HG03521 (cell line): ENCODE results near the gene APOBEC3G.
"Not testable (repeated sequence)": the region's sequence is repeated elsewhere in the genome, so short reads cannot be mapped to it uniquely, and the experiment has no call there.

Experiments
- ATAC-seq: cut with Tn5 transposase; IDR thresholded peaks from one replicate; pipeline ENCODE4 v1.9.1; 2021; ENCODE audit warnings: mild to moderate bottlenecking, moderate library complexity; ENCODE audit not compliant: unreplicated experiment

APOBEC3G gene

GRCh38 chr22:39066442-39067276 lies 10.4 kb upstream of the APOBEC3G start:
- ATAC-seq, result not testable (repeated sequence)

- no peak for ATAC-seq
Observed at GRCh38 chr22:39068033-39068785, 8.9 kb upstream of the APOBEC3G start.

DNA sequence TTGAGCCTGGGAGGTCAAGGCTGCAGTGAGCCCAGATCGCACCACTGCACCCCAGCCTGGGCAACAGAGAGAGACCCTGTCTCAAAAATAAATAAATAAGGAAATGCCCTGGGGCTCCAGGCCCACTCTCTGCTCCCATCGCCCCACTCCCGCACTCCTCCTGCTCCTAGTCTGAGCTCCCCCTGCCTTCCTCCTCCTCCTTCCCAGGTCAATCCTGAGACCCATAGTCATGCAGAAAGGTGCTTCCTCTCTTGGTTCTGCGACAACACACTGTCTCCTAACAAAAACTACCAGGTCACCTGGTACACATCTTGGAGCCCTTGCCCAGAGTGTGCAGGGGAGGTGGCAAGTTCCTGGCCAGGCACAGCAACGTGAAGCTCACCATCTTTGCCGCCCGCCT lies 6.9 kb upstream of the APOBEC3G start:
- ATAC-seq, result no peak

GRCh38 chr22:39072581-39072981 lies 4.5 kb upstream of the APOBEC3G start:
- not testable (repeated sequence) for ATAC-seq

DNA sequence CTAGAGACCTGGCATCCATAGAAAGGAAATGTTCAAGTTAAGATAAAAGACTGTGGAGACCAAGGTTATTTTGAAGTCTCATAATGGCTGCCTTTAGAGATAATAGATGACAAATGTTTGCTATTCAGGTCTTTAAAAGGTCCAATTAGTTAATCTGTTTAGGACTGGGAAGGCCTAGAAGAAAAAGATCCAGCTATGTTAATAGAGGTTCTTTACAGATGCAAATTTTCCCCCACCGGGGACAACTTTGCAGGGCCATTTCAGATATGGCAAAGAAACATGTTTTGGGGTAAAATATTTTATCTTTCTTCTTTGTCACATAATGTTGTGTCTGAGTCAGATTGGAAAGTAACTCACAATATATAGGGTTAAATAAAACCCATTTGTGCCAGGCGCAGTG lies 3.1 kb upstream of the APOBEC3G start:
- ATAC-seq, result no peak

- ATAC-seq, result not testable (repeated sequence)
Observed at GRCh38 chr22:39076155-39077025, 685 bp upstream of the APOBEC3G start.

DNA sequence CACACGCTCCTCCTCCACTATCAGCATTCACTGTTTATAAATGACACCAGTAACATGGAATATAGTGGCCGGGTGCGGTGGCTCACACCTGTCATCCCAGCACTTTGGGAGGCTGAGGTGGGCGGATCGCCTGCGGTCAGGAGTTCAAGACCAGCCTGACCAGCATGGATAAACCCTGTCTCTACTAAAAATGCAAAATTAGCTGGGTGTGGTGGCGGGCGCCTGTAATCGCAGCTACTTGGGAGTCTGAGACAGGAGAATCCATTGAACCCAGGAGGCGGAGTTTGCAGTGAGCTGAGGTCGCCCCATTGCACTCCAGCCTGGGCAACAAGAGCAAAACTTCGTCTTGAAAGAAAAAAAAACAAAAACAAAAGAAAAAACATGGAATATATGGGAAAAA lies 837 bp downstream of the APOBEC3G start:
- ATAC-seq, result not testable (repeated sequence)

- no peak for ATAC-seq
Observed at GRCh38 chr22:39078329-39078728, 1.3 kb downstream of the APOBEC3G start.

GRCh38 chr22:39079054-39079637 lies 2.1 kb downstream of the APOBEC3G start:
- not testable (repeated sequence) for ATAC-seq

DNA sequence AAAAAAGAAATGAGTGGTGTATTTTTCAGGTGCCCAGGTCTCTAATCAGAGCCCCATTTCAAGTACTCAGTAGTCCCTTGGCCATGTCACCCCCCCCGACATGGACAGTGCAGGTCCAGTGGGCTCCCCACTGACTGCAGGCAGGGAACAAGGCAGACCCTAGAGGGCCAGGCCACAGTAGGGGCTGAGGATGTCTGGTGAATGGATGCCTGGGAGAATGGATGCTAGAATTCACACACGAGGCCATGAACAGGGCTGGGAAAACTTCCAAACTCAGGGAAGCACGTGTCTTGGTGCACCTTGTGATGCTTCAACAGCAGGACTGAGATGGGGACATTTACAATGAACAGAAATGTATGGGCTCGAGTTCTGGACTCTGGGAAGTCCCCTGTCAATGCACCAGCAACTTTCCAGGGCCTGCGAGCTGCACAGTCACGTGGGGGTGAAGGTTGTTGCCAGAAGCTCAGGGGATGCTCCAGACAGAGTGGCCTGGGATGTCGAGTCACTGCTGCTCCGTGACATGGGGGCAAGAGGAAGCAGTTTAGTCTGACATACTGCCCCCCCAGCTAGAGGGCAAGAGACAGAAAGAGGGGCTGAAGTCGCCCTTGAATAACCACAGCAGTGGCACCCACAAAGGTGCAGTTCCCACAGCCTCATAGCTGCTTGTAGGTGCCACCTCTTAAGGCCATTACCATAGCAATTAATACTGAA lies 3.1 kb downstream of the APOBEC3G start:
- ATAC-seq, result no peak

DNA sequence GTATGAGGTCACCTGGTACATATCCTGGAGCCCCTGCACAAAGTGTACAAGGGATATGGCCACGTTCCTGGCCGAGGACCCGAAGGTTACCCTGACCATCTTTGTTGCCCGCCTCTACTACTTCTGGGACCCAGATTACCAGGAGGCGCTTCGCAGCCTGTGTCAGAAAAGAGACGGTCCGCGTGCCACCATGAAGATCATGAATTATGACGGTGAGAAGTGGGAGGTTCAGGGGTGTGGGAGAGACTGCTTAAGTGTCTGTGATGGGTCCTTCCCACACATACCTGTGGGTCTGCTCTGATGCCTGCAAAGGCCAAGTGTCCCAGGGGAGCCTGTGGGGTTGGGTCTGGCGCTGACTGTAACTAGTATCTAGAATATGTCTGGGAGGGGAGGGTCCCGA lies 3.9 kb downstream of the APOBEC3G start:
- ATAC-seq, result no peak

GRCh38 chr22:39081598-39081997 lies 4.5 kb downstream of the APOBEC3G start:
- no peak for ATAC-seq

DNA sequence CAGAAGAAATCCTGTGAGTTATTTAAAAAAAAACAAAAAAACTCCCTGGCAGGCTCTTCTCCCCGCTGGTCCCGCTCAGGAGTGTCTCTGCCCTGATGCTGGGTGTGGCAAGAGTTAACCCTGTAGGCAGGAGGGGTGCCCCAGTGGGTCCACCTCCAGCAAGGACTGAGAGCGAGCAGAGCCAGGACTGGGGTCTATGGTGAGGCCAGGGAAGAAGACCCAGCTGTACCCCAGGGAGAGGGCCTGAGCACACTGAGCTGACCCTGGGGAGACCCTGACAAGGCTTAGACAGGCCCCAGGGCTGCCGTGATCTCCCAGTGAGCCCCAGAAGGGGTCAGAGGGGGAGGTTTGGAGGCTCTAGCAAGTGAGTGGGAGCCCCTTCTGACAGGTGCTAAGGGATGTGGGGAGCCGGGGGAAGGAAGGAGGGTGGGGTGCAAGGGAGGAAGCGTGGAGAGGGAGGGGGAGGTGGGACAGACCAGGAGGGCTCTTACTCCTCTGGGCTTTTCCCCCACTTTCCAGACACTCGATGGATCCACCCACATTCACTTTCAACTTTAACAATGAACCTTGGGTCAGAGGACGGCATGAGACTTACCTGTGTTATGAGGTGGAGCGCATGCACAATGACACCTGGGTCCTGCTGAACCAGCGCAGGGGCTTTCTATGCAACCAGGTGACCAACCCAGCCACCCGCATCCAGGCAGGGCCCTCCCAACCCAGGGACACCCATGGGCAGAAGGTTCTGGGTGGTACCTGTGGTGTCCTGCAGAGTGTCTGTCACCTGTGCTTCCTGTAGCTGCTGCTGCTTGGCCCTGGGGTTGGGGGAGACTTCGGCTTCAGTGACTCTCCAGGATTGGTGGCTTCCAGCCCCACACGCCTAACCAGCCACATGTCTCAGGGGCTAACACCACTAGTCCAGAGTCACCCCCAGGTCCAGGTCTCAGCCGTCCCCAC lies 6.4 kb downstream of the APOBEC3G start:
- ATAC-seq, result no peak

- no peak for ATAC-seq
Observed at GRCh38 chr22:39084666-39085065, 7.6 kb downstream of the APOBEC3G start.

GRCh38 chr22:39087098-39087497 lies 10.0 kb downstream of the APOBEC3G start:
- ATAC-seq, result no peak

GRCh38 chr22:39087881-39088684 lies 11.0 kb downstream of the APOBEC3G start:
- ATAC-seq, result no peak

DNA sequence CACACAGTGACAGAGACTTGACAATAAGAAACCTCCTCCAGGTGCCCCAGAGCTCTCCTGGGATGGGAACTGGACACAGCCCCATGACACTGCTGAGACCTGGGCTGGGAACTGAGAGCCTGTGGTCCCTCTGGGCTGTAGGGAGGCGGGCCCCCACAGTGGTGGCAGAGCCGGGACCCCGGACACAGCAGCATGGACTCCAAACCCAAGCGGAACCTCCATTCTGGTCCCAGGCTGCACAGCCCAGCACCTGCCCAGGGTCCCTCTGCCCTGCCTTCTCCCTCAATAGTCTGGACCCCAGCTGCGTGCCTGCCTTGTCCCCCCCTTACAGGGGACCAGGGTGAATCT lies 11.6 kb downstream of the APOBEC3G start:
- ATAC-seq, result no peak

GRCh38 chr22:39089928-39090327 lies 12.9 kb downstream of the APOBEC3G start:
- no peak for ATAC-seq
